Inferior parietal cortex (tissue), 1 donor: ENCODE results near the gene ZNF610.
A peak's percentile ranks its signal among the peaks of the same experiment; 100 is the strongest.
"Not testable (repeated sequence)": the region's sequence is repeated elsewhere in the genome, so short reads cannot be mapped to it uniquely, and the experiment has no call there.

Source experiments
- DNase-seq: peaks from one replicate; pipeline ENCODE4 v3.0.0-alpha.2; 2016; ENCODE audit errors: extremely low spot score

The ZNF610 gene

GRCh38 chr19:52336117-52336790 is at the start of gene ZNF610:
Gene ZNF610 (plus strand): TSS chr19:52336243. CDS start chr19:52349173, 12,930 bp downstream.
- peak; percentile 91 for DNase-seq

DNA sequence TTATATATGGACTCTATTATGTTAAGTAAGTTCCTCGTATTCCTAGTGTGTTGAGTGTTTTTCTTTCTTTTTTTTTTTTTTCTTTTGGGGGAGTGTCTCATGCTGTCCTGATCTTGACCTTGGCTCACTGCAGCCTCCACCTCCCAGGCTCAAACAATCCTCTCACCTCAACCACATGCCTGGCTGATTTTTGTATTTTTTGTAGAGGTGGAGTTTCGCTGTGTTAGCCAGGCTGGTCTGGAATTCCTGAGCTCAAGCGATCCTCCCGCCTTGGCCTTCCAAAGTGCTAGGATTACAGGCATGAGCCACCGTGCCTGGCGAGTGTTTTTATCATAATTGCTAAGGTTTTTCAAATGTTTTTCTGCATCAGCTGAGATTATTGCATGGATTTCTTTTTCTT is 49.8 kb upstream of the ZNF610 start:
- no peak for DNase-seq

DNA sequence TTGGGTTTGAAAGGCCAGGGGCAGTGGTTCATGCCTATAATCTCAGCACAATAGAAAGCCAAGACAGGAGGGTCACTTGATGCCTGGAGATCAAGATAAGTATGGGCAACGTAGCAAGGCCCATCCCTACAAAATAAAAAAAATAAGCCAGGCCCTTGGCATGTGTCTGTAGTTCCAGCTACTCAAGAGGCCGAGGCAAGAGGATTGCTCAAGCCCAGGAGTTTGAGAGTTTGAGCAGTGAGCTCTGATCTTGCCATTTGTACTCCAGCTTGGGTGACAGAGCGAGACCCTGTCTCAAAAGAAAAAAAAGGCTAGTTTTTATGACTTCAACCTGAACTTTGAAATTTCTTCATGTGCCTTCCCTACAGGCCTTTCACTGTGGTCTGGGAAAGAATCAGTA is 44.3 kb upstream of the ZNF610 start:
- no peak for DNase-seq

DNA sequence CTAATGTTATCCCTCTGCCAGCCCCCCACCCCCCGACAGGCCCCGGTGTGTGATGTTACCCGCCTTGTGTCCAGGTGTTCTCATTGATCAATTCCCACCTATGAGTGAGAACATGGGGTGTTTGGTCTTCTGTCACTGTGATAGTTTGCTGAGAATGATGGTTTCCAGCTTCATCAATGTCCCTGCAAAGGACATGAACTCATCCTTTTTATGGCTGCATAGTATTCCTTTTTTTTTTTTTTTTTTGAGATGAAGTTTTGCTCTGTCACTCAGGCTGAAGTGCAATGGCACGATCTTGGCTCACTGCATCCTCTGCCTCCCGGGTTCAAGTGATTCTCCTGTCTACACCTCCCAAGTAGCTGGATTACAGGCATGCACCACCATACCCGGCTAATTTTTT is 43.1 kb upstream of the ZNF610 start:
- DNase-seq: not testable (repeated sequence)

GRCh38 chr19:52296400-52296772 is 39.7 kb upstream of the ZNF610 start:
- DNase-seq: no peak

DNA sequence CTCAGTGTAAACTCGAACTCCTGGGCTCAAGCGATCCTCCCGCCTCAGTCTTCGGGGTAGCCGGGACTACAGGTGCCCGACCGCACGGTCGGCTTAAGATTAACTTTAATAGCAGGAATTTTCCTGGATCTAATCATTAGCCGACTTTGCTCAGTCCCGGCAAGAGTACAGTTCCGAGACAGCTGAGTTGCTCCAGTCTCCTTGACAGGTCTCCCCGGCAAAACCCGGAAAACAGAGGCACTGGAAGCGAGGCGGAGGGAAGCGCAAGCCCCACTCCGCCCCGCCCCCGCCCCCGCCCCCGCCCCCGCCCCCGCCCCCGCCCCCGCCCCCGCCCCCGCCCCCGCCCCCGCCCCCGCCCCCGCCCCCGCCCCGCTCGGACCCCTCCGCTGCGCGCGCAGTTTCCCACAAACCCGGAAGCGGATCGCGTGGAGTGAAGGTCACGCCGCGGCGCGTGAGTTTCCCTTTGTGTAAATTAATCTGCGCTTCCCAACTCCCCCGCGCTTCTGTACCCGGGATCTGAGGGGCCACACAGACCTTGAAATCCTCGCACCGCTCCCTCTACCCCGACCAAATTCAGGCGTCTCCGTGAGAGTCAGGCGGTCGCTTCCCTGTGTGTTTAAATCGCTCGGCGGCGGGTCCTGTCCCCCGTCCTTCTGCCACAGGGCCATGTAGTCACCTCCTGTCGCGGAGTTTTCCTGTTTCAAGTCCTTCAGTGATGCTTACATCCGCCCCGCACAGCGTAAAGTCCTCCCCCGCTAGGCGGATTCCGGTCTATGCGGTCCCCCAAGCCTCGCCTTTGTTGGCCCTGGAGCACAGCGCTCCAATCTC is 39.1 kb upstream of the ZNF610 start, which contains the start of gene ZNF480:
TSS of gene ZNF480 (plus strand) at position 397 of the 828 bp plus-strand sequence. CDS start 3,244 bp downstream, outside the sequence.
- peak; percentile 84 for DNase-seq

DNA sequence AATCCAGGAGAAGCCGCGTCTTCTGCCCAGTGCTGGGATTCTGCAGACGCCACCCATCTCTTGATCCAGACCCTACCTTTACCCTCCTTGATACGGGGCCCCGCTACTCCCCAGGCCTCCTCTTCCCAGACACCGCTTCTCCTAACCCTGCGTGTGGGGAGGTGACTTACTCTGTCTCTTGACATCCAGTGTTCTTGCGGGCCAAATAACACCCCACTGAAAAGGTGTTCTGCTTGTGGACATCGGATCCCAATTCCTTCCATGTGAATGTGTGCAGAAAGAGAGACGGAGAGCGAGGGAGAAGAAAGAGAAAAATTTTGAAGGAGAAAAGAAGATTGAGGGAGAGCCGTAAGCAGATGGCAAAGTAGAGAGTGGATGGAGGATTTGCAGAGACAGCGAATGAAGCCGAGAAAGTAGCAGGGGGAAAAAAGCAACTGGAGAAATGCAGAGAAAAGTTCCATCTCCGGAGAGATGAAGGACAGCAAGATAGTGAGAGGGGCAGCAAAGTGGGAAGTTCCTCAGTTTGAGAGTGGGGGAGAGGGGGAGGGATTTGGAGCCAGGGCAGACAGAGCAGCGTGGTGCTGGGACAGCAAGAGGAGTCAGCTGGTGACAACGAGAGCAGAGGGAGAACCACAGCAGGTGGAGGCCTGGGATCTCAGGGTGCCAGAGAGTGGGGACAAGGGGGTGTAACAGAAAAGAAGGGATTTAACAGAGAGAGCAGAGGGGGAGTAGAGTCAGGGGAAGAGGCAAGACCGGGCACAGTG is 38.3 kb upstream of the ZNF610 start:
- DNase-seq: peak; percentile 22

DNA sequence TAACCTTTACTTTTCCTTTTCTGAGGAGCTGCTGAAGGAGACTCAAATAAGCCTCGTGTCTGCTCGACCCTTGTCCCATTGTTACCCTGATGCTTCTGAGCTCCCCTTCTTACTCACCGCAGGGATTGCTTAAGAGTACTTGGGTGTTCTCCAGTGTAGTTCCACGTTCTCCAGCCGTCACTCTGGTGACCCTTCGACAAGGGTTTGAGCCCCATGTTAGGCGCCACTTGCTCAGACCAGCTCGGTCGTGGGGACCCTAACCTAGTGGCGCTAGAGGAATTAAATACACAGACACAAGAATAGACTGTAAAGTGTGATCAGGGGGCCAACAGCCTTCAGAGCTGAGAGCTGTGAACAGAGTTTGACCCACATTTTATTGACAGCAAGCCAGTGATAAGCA is 28.8 kb upstream of the ZNF610 start:
- DNase-seq: no peak

DNA sequence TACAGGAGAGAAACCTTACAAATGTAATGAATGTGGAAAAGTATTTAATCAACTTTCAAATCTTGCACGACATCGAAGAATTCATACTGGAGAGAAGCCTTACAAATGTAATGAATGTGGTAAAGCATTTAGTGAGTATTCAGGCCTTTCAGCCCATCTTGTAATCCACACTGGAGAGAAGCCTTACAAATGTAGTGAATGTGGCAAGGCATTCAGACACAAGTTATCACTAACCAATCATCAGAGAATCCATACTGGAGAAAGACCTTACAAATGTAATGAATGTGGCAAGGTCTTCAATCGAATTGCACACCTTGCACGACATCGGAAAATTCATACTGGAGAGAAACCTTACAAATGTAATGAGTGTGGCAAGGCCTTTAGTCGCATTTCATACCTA is 13.6 kb upstream of the ZNF610 start:
- no peak for DNase-seq

GRCh38 chr19:52331757-52332156 is 4.3 kb upstream of the ZNF610 start:
- DNase-seq: no peak

GRCh38 chr19:52335768-52336116 is 301 bp upstream of the ZNF610 start:
- DNase-seq: no peak

DNA sequence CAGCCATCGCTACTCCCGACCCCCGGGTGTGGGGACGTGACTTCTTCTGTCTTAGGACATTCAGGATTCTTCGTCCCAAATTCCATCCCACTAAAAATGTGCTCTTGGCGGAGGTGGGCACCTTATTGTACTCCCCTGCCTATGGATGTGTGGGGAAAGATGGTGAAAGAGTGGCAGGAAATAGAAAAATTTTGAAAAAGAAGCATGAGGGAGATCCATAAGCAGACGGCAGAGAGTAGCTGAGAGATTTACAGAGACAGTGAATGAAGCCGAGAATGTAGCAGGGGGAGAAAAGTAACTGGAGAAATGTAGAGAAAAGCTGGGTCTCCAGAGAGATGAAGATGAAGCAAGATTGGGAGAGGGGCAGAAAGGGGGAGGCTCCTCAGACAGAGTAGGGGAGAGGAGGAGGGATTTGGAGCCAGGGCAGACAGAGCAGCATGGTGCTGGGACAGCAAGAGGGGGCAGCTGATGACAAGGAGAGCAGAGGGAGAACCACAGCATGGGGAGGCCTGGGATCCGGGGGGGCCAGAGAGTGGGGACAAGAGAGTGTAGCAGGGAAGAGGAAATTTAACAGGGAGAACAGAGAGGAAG is 843 bp downstream of the ZNF610 start:
- DNase-seq: no peak

GRCh38 chr19:52339022-52339421 is 3.0 kb downstream of the ZNF610 start:
- not testable (repeated sequence) for DNase-seq

DNA sequence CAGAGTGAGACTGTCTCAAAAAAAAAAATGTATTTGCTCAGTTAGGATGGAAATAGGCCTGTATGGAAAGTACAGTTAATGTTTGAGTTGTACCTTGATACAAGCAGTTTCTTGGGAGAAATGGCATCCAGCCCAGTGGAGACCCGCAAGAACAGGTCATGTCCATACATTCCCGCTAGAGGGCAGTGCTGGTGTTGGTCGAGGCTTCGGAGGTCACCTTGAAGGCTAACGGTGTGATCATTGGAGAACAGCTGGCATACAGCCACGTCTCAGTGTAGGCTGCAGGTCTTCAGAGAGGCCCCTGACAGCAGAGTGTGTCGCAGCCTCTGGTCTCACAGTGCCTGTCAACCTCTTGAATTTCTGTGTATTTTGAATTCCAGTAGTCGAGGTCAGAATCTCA is 7.5 kb downstream of the ZNF610 start:
- peak; percentile 45 for DNase-seq

- no peak for DNase-seq
Observed at GRCh38 chr19:52345162-52345561, 9.1 kb downstream of the ZNF610 start.

- no peak for DNase-seq
Observed at GRCh38 chr19:52351512-52351911, 15.5 kb downstream of the ZNF610 start.

DNA sequence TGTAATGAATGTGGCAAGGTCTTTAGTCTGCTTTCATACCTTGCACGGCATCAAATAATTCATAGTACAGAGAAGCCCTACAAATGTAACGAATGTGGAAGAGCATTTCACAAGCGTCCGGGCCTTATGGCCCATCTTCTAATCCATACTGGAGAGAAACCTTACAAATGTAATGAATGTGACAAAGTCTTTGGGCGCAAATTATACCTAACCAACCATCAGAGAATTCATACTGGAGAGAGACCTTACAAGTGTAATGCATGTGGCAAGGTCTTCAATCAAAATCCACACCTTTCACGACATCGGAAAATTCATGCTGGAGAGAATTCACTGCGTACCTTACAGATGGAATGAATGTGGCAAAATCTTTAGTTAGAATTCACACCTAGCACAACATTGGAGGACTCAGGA is 30.4 kb downstream of the ZNF610 start:
- DNase-seq: no peak

DNA sequence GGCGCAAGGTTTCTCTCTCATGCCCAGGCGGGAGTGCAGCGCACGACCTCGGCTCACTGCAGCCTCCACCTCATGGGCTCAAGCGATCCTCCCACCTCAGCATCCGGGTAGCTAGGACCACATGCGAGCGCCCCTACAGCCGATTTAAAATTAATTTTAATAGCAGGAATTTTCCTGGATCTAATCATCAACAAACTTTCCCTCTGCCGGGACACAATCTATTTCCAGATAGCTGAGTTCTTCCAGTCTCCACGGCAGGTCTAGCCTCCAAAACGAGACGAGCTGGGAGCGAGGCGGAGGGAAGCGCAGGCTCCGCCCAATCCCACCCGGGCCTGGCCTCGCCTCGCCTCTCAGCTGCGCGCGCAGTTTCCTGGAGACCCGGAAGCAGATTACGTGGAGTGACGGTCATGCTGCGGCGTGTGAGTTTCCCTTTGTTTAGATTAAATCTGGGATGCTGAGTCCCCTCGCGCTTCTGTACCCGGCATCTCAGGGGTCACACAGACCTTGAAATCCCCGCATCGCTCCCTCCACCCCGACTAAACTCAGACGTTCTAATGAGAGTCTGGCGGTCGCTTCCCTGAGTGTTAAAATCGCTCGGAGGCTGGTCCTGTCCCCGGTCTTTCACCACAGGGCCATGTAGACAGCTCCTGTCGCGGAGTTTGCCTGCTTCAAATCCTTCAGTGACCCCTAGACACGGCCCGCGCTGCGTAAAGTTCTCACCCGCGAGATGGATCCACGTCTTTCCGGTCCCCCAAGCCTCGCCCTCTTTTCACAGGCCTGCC is 33.7 kb downstream of the ZNF610 start, which contains the start of gene ZNF880:
TSS of gene ZNF880 (plus strand) at position 365 of the 782 bp plus-strand sequence. CDS start at position 408, 43 bp downstream.
- DNase-seq: peak; percentile 93

GRCh38 chr19:52370341-52370710 is 34.3 kb downstream of the ZNF610 start:
- no peak for DNase-seq

DNA sequence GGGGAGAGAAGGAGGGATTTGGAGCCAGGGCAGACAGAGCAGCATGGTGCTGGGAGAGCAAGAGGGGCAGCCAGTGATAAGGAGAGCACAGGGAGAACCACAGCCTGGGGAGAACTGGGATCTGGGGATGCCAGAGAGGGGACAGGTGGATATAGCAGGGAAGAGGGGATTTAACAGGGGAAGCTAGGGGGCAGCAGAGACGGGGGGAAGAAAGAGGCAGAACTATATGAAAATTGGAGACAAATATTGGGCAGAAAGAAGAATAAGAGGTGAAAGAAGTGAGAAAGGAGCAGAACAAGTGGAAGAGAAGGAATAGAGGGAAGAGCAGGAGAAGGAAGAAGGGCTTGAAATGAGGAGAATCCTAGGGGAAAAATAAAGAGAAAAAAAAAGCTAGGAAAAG is 55.1 kb downstream of the ZNF610 start:
- DNase-seq: no peak
